ENCODE results near the gene LRIG1.

- TF ChIP-seq CTCF (IDR thresholded peaks at IDR 0.05) (no peak), POLR2A (IDR thresholded peaks at IDR 0.05) (no peak)
Observed at GRCh38 chr3:66463054-66463631, 37.7 kb downstream of the LRIG1 start.

All from tibial nerve (tissue), 3 donors.